ENCODE data around the gene MAPRE3. TPM values are rescaled to one million over a fixed set of nuclear protein-coding genes. Genes with fewer than 3 reads are reported as not detected.
A peak's percentile ranks its signal among the peaks of the same experiment; 100 is the strongest.
"Not testable (repeated sequence)": the region's sequence is repeated elsewhere in the genome, so short reads cannot be mapped to it uniquely, and the experiment has no call there.

The MAPRE3 gene
- total RNA-seq, 2 experiments from 2014 or later = 1.00 to 1.3 TPM

DNA sequence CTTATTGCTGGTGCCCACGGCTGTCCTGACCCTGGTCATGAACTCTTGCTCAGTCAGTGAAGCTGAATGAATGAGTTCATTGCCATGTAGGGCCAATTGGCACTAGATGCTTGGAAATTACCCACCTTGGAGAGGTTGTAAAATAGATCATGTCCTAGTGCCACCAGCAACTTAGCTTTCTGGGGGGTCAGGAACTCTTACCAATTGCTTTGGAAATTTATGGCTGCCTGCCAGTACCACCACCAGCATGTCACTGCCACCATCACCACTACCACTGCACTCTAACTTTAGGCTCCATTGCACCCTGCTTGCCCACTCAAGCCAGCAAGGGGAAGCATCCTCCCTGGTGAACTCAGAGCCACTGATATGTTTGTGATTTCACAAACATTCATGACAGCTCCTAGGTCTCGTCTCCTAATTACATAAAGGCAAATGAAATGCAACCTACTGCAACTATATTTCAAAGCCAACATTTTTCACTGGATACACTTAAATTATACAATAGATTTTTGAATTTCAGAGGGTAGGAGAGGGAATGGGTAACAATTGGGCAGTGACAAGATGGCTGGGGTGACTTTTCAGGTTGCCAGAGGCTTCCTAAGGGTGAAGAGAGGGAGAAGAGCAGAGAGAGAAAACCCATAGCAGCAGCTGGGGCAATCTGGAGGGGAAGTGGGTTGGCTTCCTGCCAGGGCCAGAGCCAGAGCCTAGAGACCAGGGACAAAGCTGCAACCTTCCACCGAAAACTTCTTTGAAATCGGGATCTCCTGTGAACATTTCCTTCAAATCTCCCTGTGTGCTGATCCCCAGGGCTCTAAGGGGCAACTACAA is 104.5 kb downstream of the MAPRE3 start:
- peak overlapping the region; percentile 31 for H3K4me3 Mint-ChIP-seq
- no peaks in the 10 kb centered on the region for H3K9me3 Mint-ChIP-seq
- peak overlapping the region; percentile 93 for H3K27ac Mint-ChIP-seq
- H3K36me3 Mint-ChIP-seq (ENCODE audit: low read depth) = peaks cover 12% of the 10 kb centered on the region
- ChIA-PET CTCF (interaction anchor here (0.5 to 8.7 kb wide), 7 partner anchors 7 to 595 kb away, joined by 3 to 44 read pairs (median 4); partner anchors contain the start of gene KHK), POLR2A (interaction anchor here (0.6 kb wide), 1 partner anchor 24 kb away, joined by 3 read pairs; no protein-coding TSS in a partner anchor)
- H3K27me3 Mint-ChIP-seq = peaks cover 2% of the 10 kb centered on the region
- peak; percentile 59 for DNase-seq
- H3K4me1 Mint-ChIP-seq = peaks cover 62% of the 10 kb centered on the region

DNA sequence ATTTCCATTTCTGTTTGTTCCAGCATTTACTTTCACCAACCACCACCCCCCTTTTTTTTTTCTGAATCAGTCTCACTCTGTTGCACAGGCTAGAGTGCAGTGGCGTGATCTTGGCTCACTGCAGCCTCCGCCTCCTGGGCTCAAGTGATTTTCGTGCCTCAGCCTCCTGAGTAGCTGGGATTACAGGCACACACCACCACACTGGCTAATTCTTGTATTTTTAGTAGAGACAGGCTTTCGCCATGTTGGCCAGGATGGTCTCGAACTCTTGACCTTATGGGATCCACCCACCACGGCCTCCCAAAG is 105.1 kb downstream of the MAPRE3 start:
- POLR2A ChIA-PET = not testable (repeated sequence)

DNA sequence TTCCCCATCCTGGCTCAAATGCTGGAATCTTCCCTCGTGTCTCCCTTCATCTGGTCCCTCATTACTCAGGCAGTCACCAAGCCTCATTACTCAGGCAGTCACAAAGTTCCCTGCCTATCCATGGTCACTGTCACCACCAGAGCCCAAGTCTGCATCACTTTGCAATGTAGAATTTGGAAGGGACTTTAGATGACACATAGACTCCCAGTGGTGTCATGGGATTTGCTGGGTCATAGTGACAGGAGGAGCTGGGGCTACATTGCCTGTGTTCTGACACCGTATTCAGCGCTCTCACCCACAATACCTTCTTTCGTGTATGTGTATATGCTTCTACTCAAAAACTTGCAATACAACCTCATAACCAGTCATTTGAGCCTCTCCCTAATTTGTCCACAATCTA is 105.9 kb downstream of the MAPRE3 start:
- DNase-seq = no peak
- peak overlapping the region; percentile 10 for H3K27ac Mint-ChIP-seq
- H3K4me1 Mint-ChIP-seq = peaks cover 61% of the 10 kb centered on the region
- no peaks in the 10 kb centered on the region for H3K9me3 Mint-ChIP-seq
- POLR2A ChIA-PET = no interaction called here
- peaks cover 3% of the 10 kb centered on the region for H3K36me3 Mint-ChIP-seq (ENCODE audit: low read depth)
- CTCF ChIA-PET = interaction anchor here (1.5 kb wide), 1 partner anchor 195 kb away, joined by 3 read pairs; no protein-coding TSS in a partner anchor
- H3K4me3 Mint-ChIP-seq = no peak overlapping the region
- peaks cover 2% of the 10 kb centered on the region for H3K27me3 Mint-ChIP-seq

More for the DNA sequence above, 105.1 kb downstream of the MAPRE3 start:
- not testable (repeated sequence) for H3K9me3 Mint-ChIP-seq; H3K36me3 Mint-ChIP-seq (ENCODE audit: low read depth); H3K27me3 Mint-ChIP-seq; DNase-seq
- CTCF ChIA-PET = interaction anchor here (0.6 to 3.2 kb wide), 3 partner anchors 22 to 315 kb away, joined by 3 to 11 read pairs (median 4); no protein-coding TSS in a partner anchor
- peaks cover 62% of the 10 kb centered on the region for H3K4me1 Mint-ChIP-seq
- H3K4me3 Mint-ChIP-seq = peak overlapping the region; percentile 31
- peak overlapping the region; percentile 93 for H3K27ac Mint-ChIP-seq

Other genes with a start within 250 kb of the MAPRE3 start
- gene SLC35F6, start 206.4 kb upstream of the MAPRE3 start, total RNA-seq = 10 to 100 TPM; 20.2 to 20.6 TPM
- 10 to 100 TPM; 53.0 to 55.1 TPM for gene CENPA, start 184.6 kb upstream of the MAPRE3 start, total RNA-seq
- not detected for gene DPYSL5, start 122.5 kb upstream of the MAPRE3 start, total RNA-seq
- 10 to 100 TPM; 73.2 to 77.1 TPM for gene TMEM214, start 62.3 kb downstream of the MAPRE3 start, total RNA-seq
- 10 to 100 TPM; 17.9 to 19.1 TPM for gene AGBL5, start 81.0 kb downstream of the MAPRE3 start, total RNA-seq
- gene OST4, start 101.0 kb downstream of the MAPRE3 start, total RNA-seq = 100 to 1,000 TPM; 309 to 386 TPM
- gene EMILIN1, start 108.0 kb downstream of the MAPRE3 start, total RNA-seq = under 1 TPM; 0.56 to 0.64 TPM
- 10 to 100 TPM in 1 of 2 experiments, 1 to 10 TPM in 1; 9.7 to 10.6 TPM for gene KHK, start 116.1 kb downstream of the MAPRE3 start, total RNA-seq
- gene CGREF1, start 148.5 kb downstream of the MAPRE3 start, total RNA-seq = 1 to 10 TPM in 1 of 2 experiments, under 1 TPM in 1; 0.92 to 1.3 TPM
- under 1 TPM; 0.10 to 0.25 TPM for gene ABHD1, start 153.2 kb downstream of the MAPRE3 start, total RNA-seq
- 10 to 100 TPM; 60.0 to 65.3 TPM for gene PREB, start 164.0 kb downstream of the MAPRE3 start, total RNA-seq
- not detected for gene PRR30, start 168.8 kb downstream of the MAPRE3 start, total RNA-seq
- not detected for gene TCF23, start 178.4 kb downstream of the MAPRE3 start, total RNA-seq
- 10 to 100 TPM; 72.5 to 81.8 TPM for gene ATRAID, start 241.4 kb downstream of the MAPRE3 start, total RNA-seq
- 10 to 100 TPM; 34.2 to 39.2 TPM for gene SLC5A6, start 241.6 kb downstream of the MAPRE3 start, total RNA-seq
- 10 to 100 TPM; 63.7 to 66.1 TPM for gene CAD, start 246.7 kb downstream of the MAPRE3 start, total RNA-seq

Data from activated CD4-positive, alpha-beta T cell treated with anti-CD3 and anti-CD28 coated beads, Interleukin-2, amount 10 ng/mL, durations not matched to agents 7 days and 5 days (primary cell).